GM18507 (cell line): Measurements from ENCODE around the gene CRB3.
A peak's percentile ranks its signal among the peaks of the same experiment; 100 is the strongest.

ENCODE experiments used
- DNase-seq: peaks from one replicate; pipeline ENCODE4 v3.0.0; 2011; ENCODE audit warnings: low read depth; ENCODE audit not compliant: insufficient read length; ENCODE audit errors: extremely low spot score
- FAIRE-seq: peaks from 2 replicates; lab custom pipeline; 2011; peaks lifted over from hg19 to GRCh38; lab: Jason Lieb, UNC

Gene CRB3

GRCh38 chr19:6509118-6509971 lies 45.3 kb downstream of the CRB3 start:
- DNase-seq (no peak), FAIRE-seq (no peak)

GRCh38 chr19:6510618-6511017 lies 46.5 kb downstream of the CRB3 start:
- DNase-seq (no peak), FAIRE-seq (no peak)

DNA sequence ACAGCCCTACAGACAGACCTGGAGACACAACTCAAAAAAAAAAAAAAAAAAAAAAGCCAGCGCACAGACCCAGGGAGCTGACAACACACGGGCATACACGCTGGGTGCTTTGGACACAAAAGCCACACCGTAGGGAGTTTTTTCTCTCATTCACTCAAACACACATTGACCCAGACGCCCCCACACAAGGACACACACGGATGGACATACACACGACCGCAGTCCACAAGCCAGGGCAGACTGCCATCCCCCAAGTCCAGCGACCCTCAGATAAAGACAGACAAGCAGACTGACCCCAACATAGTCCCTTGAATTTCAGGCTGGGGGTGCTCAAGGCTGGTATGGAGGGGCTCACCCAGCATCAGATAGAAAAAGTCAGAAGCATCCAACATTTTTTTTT lies 50.0 kb downstream of the CRB3 start:
- FAIRE-seq (no peak), DNase-seq (no peak)

GRCh38 chr19:6514926-6515544 lies 51.0 kb downstream of the CRB3 start:
- DNase-seq (no peak), FAIRE-seq (no peak)

- FAIRE-seq (peak; percentile 99), DNase-seq (no peak)
Measured at GRCh38 chr19:6516018-6516658, 52.1 kb downstream of the CRB3 start.
